AG04450 (cell line): ENCODE results near the gene SLC15A4. TPM values are rescaled to one million over a fixed set of nuclear protein-coding genes. Genes with fewer than 3 reads are reported as not detected.
"Not testable (repeated sequence)": the region's sequence is repeated elsewhere in the genome, so short reads cannot be mapped to it uniquely, and the experiment has no call there.

Experiments used
- CTCF ChIA-PET: fragments of 300-600, 350-600 bp; formaldehyde crosslinking; extraction: SDS; loops from one replicate; lab custom pipeline; 2022; ENCODE audit warnings: antibody characterized with exemption, inconsistent platforms; lab: Charles Lee
- POLR2A ChIA-PET: fragments of 350-600 bp; formaldehyde crosslinking; extraction: SDS; loops from one replicate; lab custom pipeline; 2021; ENCODE audit warnings: antibody characterized with exemption, inconsistent platforms; lab: Yijun Ruan, JAX
- DNase-seq: peaks from one replicate; pipeline ENCODE4 v3.0.0-alpha.2; 2011; ENCODE audit warnings: low read depth, low spot score
- H3K27ac ChIP-seq: one replicate; pipeline ENCODE4 v1.5.1; 2012; ENCODE audit warnings: low read depth, low read length, control low read depth
- H3K27me3 ChIP-seq: one replicate; pipeline ENCODE4 v1.6.0; 2012; ENCODE audit warnings: low read length; ENCODE audit not compliant: control insufficient read depth, insufficient read depth
- H3K4me3 ChIP-seq: 2 replicates; pipeline ENCODE4 v1.5.1; 2011; ENCODE audit warnings: mild to moderate bottlenecking, low read depth, low read length, control low read depth
- H3K9me3 ChIP-seq: 2 replicates; pipeline ENCODE4 v1.5.1; 2012; ENCODE audit warnings: low read length; ENCODE audit not compliant: control insufficient read depth, insufficient read depth
- polyA plus RNA-seq: library from polyadenylated mRNA; depleted of rRNA; stranded (reverse); fragments of >200 nt; gene quantifications from 2 replicates; pipeline ENCODE4 v1.2.3, GENCODE V29; 2011
- TF ChIP-seq, protein P1 (sequence below): IDR thresholded peaks from 2 replicates; pipeline ENCODE4 v1.5.1; 2011; ENCODE audit warnings: low read depth, low read length, control low read depth, inconsistent platforms

SLC15A4 gene
- polyA plus RNA-seq, 1 experiment, result 21.2 TPM

DNA sequence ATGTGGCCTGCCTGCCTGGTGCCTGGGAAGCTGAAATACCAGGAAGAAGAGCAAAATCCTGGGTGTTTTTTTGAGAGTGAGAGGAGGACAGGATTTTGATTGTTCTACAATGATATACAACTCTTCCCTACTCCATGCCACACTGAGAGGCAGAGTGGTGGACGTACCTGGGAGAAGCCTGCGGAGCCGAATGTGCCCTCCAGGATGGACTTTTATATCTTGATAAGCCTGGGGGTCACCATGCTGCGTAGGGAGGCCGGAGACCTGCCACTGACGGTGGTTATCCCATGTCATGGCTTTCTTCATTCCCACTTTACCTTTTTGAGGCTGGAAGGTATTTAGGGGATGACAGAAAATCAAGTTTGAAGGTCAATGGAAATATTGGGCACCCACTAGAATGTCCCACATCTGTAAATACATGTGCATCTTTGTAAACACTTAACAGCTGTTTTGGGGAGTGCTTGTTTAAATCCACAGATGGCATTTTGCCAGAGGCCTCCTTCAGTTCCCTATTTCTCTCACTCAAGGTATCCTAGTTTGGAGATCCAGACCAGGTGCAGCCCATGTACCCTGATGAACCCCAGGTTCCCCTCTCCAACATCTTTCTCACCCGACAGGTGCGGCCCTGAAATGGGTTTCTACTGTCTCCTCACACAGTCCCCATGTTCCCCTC is 28.4 kb upstream of the SLC15A4 start:
- POLR2A ChIA-PET, result no interaction called here
- CTCF ChIA-PET, result no interaction called here

DNA sequence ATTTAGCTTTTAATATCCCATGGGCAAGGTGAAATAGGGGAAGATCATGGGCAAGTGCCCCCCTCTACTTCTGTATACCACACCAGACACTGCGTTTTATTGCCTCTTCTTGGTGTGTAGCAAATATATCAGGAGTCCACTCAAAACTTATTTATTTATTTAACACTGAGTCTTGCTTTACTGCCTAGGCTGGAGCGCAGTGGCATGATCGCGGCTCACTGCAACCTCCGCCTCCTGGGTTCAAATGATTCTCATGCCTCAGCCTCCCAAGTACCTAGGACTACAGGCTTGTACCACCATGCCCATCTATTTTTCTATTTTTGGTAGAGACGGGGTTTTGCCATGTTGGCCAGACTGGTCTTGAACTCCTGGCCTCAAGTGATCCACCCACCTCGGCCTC is 27.7 kb upstream of the SLC15A4 start:
- CTCF ChIA-PET, result not testable (repeated sequence)

More for the DNA sequence above, 28.4 kb upstream of the SLC15A4 start:
- Histone ChIP-seq H3K27me3 (no peaks in the 10 kb centered on the region), H3K27ac (no peak overlapping the region), H3K9me3 (peaks cover 35% of the 10 kb centered on the region), H3K4me3 (no peak overlapping the region)
- no peak for DNase-seq
- TF ChIP-seq, protein P1, sequence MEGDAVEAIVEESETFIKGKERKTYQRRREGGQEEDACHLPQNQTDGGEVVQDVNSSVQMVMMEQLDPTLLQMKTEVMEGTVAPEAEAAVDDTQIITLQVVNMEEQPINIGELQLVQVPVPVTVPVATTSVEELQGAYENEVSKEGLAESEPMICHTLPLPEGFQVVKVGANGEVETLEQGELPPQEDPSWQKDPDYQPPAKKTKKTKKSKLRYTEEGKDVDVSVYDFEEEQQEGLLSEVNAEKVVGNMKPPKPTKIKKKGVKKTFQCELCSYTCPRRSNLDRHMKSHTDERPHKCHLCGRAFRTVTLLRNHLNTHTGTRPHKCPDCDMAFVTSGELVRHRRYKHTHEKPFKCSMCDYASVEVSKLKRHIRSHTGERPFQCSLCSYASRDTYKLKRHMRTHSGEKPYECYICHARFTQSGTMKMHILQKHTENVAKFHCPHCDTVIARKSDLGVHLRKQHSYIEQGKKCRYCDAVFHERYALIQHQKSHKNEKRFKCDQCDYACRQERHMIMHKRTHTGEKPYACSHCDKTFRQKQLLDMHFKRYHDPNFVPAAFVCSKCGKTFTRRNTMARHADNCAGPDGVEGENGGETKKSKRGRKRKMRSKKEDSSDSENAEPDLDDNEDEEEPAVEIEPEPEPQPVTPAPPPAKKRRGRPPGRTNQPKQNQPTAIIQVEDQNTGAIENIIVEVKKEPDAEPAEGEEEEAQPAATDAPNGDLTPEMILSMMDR, result no peak

DNA sequence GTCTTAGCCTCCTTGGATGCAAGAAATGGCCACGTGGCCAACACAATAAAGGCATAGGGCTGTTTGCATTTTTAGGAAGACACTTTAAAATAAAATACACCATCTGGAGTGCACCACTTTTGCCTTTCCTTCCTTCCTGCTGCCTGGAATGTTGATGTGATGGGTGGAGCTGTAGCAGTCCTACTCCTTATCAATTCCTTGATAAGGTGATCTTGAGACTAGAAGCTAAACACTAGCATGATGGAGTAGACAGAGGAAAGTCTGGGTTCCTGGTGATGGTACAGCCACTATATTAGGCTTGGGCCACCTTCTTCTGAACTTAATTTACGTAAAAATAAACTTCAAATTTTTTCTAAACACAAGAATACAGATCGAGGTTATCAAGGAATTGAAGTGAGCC is 26.6 kb upstream of the SLC15A4 start:
- TF ChIP-seq, protein P1, result no peak
- CTCF ChIA-PET, result no interaction called here
- Histone ChIP-seq H3K4me3 (no peak overlapping the region), H3K27ac (no peak overlapping the region), H3K27me3 (no peaks in the 10 kb centered on the region), H3K9me3 (peaks cover 45% of the 10 kb centered on the region)
- POLR2A ChIA-PET, result no interaction called here
- no peak for DNase-seq

More for the DNA sequence above, 27.7 kb upstream of the SLC15A4 start:
- POLR2A ChIA-PET, H3K27ac ChIP-seq, DNase-seq, H3K4me3 ChIP-seq, H3K27me3 ChIP-seq: not testable (repeated sequence)
- H3K9me3 ChIP-seq, result peaks cover 39% of the 10 kb centered on the region

DNA sequence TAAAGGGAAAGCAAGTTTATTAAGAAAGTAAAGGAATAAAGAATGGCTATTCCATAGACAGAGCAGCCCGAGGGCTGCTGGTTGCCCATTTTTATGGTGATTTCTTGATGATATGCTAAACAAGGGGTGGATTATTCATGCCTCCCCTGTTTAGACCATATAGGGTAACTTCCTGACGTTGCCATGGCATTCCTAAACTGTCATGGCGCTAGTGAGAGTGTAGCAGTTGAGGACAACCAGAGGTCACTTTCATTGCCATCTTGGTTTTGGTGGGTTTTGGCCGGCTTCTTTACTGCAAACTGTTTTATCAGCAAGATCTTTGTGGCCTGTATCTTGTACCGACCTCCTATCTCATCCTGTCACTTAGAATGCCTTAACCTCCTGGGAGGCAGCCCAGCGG is 26.0 kb upstream of the SLC15A4 start:
- H3K27ac ChIP-seq, CTCF ChIA-PET, POLR2A ChIA-PET, H3K4me3 ChIP-seq, DNase-seq, H3K27me3 ChIP-seq: not testable (repeated sequence)
- H3K9me3 ChIP-seq, result peaks cover 50% of the 10 kb centered on the region

DNA sequence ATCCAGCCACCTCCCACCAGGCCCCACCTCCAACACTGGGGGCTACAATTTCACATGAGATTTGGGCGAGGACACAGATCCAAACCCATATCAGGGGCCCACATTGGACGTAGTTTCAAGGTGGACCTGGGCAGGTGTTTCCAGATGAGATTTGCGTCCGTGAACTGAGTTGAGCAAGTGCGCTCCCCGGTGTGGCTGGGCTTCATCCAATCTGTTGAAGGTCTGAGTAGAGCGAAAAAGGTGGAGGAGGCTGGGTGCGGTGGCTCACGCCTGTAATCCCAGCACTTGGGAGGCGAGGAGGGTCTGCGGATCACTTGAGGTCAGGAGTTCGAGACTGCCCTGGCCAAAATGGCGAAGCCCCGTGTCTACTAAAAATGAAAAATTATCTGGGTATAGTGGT is 24.6 kb upstream of the SLC15A4 start:
- ChIA-PET POLR2A (no interaction called here), CTCF (no interaction called here)
- H3K27me3 ChIP-seq, result no peaks in the 10 kb centered on the region
- no peak overlapping the region for H3K27ac ChIP-seq
- TF ChIP-seq, protein P1, result no peak
- peaks cover 56% of the 10 kb centered on the region for H3K9me3 ChIP-seq
- no peak for DNase-seq
- no peak overlapping the region for H3K4me3 ChIP-seq

DNA sequence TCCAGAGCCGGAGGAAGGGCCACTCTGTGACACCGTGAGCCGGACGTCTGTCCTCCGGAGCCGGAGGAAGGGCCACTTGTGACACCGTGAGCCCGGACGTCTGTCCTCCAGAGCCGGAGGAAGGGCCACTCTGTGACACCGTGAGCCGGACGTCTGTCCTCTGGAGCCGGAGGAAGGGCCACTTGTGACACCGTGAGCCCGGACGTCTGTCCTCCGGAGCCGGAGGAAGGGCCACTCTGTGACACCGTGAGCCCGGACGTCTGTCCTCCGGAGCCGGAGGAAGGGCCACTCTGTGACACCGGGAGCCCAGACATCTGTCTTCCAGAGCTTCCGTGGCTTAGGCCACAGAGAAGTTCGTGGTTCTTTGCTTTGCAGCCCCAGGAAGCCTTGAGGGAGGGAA is 22.9 kb upstream of the SLC15A4 start:
- H3K27me3 ChIP-seq, POLR2A ChIA-PET, H3K4me3 ChIP-seq, DNase-seq, CTCF ChIA-PET, H3K27ac ChIP-seq: not testable (repeated sequence)
- H3K9me3 ChIP-seq, result peaks cover 53% of the 10 kb centered on the region
